Uterus (tissue), 2 donors: Measurements from ENCODE around the gene CSNK1G3.

Experiments used
- CTCF ChIP-seq, 4 experiments: fragments of 200-600 bp in 2 of 4; fragments of 450-650 bp in 2 of 4; sonication (generic) in 2 of 4; IDR thresholded peaks; one replicate each; pipeline ENCODE4 v1.5.1; 2016 to 2019; ENCODE audit warnings: antibody characterized with exemption in 4 of 4, mild to moderate bottlenecking in 2 of 4, moderate library complexity in 1 of 4
- POLR2A ChIP-seq, 2 donors: fragments of 450-650 bp; IDR thresholded peaks; one replicate each; pipeline ENCODE4 v1.6.1; 2016; ENCODE audit warnings: antibody characterized with exemption in 2 of 2, mild to moderate bottlenecking in 1 of 2, moderate library complexity in 1 of 2

GRCh38 chr5:123527190-123527589 lies 15.2 kb downstream of the CSNK1G3 start:
- TF ChIP-seq POLR2A (IDR thresholded peaks at IDR 0.05) (no peak), CTCF (IDR thresholded peaks at IDR 0.05) (no peak)
